ENCODE results near the gene SMCO2. TPM values are rescaled to one million over a fixed set of nuclear protein-coding genes. Genes with fewer than 3 reads are reported as not detected.
A peak's percentile ranks its signal among the peaks of the same experiment; 100 is the strongest.

Gene SMCO2
- not detected for total RNA-seq

GRCh38 chr12:27446436-27446835, at the start of gene SMCO2:
Gene SMCO2 (plus strand): TSS chr12:27446736. CDS start chr12:27470632, 23,896 bp downstream.
- DNase-seq = no peak

- DNase-seq = no peak
Measured at GRCh38 chr12:27398466-27398865, 48.1 kb upstream of the SMCO2 start.

- no peak for DNase-seq
Measured at GRCh38 chr12:27399074-27399473, 47.5 kb upstream of the SMCO2 start.

DNA sequence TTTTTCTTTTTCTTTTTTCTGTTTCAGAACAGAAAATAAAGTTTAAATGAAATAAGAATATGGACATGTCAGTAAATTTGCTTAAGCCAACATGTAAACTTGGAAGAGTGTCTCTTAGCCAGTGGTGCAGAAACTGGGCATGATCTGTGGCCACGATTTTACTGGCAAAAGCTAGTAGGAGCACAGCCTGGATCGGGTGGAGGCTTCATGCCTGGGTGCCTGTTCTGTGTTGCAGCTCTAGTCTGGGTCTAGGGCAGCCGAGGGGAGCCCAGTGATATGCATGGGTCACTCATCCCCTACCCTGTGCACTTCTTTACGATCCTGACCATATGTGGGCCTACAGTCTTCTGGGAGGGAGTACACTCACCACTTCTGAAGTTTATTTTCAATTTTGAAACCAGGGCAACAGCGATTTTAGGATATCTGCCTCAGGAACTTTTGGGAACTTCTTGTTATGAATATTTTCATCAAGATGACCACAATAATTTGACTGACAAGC, 45.6 kb upstream of the SMCO2 start:
- DNase-seq = no peak

DNA sequence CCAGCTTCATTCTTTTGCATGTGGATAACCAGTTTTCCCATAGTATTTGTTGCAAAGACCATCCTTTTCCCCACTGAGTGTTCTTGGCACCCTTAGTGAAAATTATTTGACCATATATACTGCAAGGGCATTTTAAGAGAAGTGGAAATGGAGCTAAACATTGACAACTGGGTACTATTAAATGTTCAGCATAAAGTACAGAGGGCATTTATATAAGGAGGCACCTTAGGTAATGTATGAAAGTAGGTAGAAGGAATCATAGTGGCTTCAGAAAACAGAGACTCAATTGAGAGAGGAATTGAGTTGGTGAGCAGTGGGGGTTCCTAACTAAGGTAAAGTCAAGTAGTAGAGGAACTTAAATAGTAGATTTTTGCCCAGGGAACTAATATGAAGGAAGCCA, 34.5 kb upstream of the SMCO2 start:
- DNase-seq = no peak

GRCh38 chr12:27422697-27423096, 23.8 kb upstream of the SMCO2 start:
- DNase-seq = no peak

DNA sequence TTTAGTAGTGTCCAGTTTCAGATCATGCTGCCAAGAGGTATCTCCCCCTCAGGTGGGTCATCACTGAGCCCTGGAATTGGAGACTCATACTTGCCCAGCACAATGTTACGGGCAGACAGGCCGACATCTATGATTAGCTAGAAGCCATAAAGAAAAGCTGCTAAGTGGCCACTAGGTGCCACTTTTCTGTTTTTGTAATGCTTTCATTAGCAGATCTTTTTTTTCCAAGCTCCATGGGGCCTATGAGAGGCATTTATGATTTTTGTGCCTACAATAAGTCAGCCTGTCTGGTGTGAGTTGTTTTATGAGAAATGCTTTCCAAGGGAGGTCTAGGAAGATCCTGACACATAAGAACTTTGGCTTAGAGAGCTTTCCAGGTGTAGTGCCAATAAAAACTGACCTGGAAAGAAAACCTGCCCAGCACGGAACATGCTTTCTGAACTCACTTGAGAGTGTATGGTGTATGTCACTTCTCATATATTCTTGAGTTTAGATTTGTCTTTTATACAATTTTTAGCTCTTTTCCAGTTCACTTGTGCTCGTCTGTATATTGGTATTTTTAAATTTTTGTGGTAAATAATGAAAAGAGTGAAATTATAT, 21.8 kb upstream of the SMCO2 start:
- DNase-seq = no peak

DNA sequence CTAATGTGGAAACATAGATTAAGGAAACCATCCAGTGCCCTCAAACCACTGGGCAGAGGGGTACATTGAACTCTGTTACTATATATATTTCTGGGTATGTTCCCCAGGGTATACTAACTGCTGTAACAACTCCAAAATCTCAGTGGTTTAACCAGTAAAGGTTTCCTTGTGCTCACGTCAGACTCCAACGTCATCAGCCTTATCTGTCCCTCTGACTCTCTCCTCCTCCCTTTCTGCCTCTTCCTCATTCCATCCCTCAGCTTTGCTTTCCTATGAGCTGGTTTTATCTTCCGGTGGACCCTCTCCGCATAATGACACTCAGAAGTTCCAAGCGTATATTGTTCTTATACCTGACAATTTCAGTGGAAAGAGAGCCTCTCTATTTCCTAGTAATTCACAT, 21.2 kb upstream of the SMCO2 start:
- DNase-seq = no peak

DNA sequence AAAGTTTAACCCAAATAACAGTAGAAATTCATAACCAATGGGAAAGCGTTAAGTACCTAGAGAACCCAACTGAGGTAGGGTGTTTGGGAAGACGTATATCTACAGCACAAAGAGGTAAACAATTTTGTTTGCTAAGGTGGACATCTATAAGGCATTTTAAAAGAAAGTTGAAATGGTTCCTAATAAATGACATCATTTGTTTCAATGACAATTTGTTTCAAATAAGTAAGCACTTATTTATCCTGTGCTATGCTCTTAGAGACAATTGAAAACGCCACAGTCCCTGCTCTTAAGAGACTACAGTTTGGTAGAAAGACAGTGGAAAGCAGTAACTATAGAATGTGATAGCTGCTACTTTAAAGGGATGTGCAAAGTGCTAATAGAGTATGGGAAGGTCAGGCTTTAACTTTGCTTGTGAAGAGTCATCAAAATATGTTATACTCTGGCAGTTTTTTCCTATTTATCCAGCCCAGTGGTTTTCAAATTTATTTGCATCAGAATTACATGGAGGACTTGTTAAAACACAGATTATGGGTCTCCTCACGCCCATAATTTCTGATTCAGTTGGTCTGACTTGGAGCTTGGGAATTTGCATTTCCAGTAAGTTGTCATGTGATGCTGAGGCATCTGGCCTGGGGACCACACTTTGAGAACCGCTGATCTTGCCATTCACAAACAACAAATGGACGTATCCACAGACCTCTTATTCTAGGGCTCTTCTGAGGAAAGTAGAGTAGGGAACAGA, 19.6 kb upstream of the SMCO2 start:
- DNase-seq = no peak

DNA sequence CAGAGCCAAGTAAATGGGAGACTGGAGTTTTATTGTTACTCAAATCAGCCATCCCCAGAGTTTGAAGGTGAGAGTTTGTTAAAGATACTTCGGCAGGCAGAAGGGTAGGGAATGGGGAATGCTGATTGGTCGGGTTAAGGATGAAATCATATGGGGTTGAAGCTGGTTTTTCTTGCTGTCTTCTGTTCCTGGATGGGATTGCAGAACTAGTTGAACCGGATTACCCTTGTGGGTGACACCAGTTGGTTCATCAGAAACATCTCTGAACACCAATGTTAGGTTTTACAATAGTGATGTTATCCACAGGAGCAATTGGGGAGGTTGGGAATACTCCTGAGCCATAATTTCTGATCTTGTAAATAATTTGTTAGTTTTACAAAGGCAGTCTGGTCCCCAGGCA, 18.7 kb upstream of the SMCO2 start:
- DNase-seq = no peak

DNA sequence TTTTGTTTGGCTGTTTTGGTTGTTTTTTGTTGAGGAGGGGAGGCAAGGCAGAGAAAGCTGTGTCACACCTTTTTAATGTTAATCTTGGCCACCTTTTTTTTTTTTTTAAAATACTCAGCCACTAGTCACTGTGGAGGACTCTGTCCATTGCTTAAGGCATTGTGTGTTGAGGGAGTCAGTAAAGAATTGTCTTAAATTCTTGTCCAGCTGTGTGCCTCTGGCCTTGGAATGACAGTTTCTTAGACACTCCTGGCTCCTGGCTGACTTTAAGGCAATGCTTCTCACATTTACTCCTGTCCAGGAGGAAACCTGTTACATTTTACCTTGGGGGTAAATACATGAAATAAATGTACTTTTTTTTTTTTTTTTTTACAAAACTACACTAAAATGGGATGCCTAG, 18.1 kb upstream of the SMCO2 start:
- DNase-seq = no peak

DNA sequence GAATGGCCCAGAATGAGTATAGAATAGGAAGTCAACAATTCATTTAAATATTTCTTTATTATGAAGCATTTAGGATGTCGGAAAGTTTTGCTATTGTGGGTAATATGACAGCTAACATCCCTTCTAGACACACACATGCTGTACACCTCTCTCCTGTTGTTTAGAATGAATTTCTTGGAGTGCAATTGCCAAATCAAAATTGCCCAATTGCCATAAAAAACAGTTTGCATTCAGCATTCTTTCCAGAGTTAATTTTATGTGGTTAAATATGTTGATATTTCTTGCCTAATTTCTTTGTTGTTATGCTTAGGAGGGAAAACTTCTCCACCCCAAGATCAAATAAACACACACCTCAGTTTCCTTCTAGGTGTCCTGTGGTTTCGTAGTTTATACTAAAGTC, 16.9 kb upstream of the SMCO2 start:
- no peak for DNase-seq

- no peak for DNase-seq
Measured at GRCh38 chr12:27431185-27431584, 15.4 kb upstream of the SMCO2 start.

GRCh38 chr12:27434673-27435565, 11.6 kb upstream of the SMCO2 start:
- DNase-seq = no peak

DNA sequence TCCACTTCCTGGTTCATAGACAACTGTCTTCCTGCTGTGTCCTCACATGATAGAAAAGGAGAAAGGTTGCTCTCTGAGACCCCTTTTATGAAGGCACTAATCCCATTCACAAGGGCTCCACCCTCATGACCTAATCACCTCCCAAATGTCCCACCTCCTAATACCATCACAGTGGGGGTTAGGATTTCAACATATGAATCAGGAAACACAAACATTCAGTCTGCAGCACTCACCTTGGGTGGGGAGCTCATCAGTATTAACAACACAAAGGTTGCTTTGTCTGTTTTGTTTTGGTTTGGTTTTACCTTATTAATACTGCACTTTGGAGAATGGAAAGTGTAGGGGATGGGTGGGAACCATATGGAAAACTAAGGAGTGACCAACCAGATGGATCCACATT, 10.5 kb upstream of the SMCO2 start:
- no peak for DNase-seq

DNA sequence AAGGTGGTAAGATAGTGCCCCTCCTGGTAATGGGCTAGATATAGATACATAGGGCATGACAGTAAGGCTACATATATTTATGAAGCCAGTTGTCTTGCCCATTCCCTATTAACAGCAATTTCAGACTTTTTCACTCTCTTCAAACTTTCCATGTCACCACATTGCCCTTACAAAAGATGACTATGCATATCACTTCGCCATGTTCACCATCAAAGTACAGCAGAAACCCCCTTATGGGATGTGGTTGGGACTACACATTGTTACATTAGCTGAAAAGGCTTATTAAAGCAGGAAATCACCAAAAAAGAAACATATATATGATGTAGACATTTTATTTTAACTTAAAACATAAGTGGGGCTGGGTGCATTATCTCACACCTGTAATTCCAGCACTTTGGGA, 9.8 kb upstream of the SMCO2 start:
- DNase-seq = no peak

DNA sequence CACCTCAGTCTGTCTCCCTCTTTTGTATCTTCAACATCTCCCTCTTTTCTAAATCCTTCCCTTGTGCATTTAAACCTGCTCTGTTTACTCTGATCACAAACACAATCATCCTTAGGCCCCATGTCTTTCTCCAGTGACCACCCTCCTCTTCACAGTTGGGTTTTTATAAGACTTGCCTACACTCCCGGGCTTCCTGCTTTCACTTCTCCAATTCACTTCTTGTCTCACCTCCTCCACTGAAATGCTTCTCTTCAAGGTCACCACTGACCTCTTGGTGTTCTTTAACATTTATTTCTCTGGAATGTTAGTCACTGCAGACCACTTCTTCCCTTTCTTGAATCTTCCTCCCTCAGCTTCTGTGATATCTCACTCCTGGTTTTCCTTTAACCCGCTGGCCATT, 8.7 kb upstream of the SMCO2 start:
- no peak for DNase-seq

DNA sequence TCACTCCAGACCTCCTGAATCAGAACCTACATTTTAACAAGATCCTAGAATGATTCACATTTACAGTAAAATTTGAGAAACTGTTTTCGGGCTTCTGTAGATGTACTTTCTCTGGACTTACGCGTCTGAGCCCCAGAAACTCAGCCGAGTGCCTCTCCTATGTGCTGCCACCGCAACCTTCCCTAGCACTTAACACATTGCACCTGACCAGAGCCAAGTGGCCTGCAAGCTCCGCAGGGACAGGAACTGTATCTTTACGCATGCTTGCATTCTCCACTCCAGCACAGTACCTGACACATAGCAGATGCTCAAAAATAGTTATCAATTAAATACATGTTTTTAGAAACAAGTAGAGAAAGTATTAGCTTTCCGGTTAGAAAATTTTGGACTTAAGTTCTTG, 1.2 kb downstream of the SMCO2 start:
- DNase-seq = no peak

- DNase-seq = no peak
Measured at GRCh38 chr12:27449026-27449425, 2.5 kb downstream of the SMCO2 start.

DNA sequence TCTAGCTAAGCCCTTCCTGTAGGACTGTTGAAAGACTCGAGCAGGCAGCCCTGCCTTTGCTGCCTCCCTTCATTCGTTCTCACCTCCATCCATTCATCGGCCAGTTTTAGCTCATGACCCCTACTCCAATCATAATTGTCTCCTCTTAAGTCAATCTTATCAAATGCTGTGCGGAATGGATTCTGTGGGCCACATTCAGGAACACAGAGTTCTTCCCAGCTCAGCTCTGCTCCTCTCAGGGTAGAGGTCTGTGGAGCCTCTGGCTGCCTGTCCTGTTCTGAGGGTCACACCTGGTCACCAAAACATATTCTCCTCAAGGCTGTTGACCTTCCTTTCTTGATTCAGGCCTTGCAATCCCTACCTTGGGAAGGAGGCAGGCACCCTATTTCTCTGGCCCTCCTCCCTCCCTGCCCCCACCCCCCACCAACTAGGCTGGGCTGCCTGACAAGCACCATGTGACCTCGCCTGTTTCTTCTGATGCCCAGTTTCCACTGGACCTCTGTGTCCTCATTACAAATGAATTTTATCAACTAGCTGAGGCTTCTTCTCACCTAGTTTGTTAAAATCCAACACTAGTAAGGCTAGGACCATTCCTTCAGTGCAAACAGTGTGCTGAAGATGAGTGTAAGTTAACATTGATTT, 3.5 kb downstream of the SMCO2 start:
- no peak for DNase-seq

GRCh38 chr12:27451036-27451825, 4.7 kb downstream of the SMCO2 start:
- no peak for DNase-seq

DNA sequence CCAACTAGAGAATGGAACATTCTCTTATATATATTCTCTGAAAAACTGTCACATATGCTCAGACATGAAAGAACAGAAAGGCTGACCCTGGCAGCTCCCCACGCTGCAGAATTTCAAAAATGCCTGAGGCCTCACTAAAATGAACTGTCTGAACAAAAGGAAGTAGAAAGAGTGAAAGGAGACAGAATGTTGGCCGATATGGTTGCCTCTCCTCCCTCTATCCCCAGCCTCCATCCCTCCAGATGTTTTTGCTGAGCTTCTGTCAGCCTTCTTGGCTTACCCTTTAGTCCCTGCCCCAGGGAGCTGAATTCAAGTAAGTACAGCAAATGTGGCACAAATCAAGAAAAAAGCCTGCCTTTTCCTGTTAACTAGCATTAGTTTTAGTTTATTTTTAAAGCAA, 6.9 kb downstream of the SMCO2 start:
- DNase-seq = peak; percentile 61

Data from skin of body (tissue), 2 donors.